ENCODE data around the gene MYH7B.

Gene MYH7B

GRCh38 chr20:34997774-34998173 lies 42.1 kb downstream of the MYH7B start:
- no peak for TF ChIP-seq CTCF (IDR thresholded peaks at IDR 0.05; ENCODE audit: insufficient read depth, low read length, missing control alignments)
- DNase-seq (ENCODE audit: low read depth, low spot score), result no peak
- ChIA-PET CTCF (interaction anchor here (1.1 to 10.4 kb wide), 4 partner anchors 9 to 124 kb away, joined by 3 to 111 read pairs (median 9); partner anchors contain the start of genes ACSS2 and GGT7), POLR2A (no interaction called here)
- H3K4me3 ChIP-seq (ENCODE audit: low read depth, low read length), result no peak overlapping the region

- no peak for TF ChIP-seq CTCF (IDR thresholded peaks at IDR 0.05; ENCODE audit: insufficient read depth, low read length, missing control alignments)
- ChIA-PET CTCF (interaction anchor here (1.1 to 10.4 kb wide), 3 partner anchors 9 to 125 kb away, joined by 3 to 111 read pairs (median 15); partner anchors contain the start of genes ACSS2 and GGT7), POLR2A (interaction anchor here (0.5 kb wide), 1 partner anchor 169 kb away, joined by 4 read pairs; no protein-coding TSS in a partner anchor)
- DNase-seq (ENCODE audit: low read depth, low spot score), result no peak
- no peak overlapping the region for H3K4me3 ChIP-seq (ENCODE audit: low read depth, low read length)
These were observed 42.8 kb downstream of the MYH7B start for GRCh38 chr20:34998331-34998950.

GRCh38 chr20:34999021-34999451 lies 43.4 kb downstream of the MYH7B start:
- ChIA-PET CTCF (interaction anchor here (3.4 to 10.4 kb wide), 2 partner anchors 10 to 126 kb away, joined by 15 to 111 read pairs; partner anchors contain the start of genes ACSS2 and GGT7), POLR2A (interaction anchor here (0.5 kb wide), 1 partner anchor 170 kb away, joined by 4 read pairs; no protein-coding TSS in a partner anchor)
- TF ChIP-seq CTCF (IDR thresholded peaks at IDR 0.05; ENCODE audit: insufficient read depth, low read length, missing control alignments), result no peak
- no peak for DNase-seq (ENCODE audit: low read depth, low spot score)
- no peak overlapping the region for H3K4me3 ChIP-seq (ENCODE audit: low read depth, low read length)

- TF ChIP-seq CTCF (IDR thresholded peaks at IDR 0.05; ENCODE audit: insufficient read depth, low read length, missing control alignments), result no peak
- H3K4me3 ChIP-seq (ENCODE audit: low read depth, low read length), result no peak overlapping the region
- ChIA-PET CTCF (interaction anchor here (3.4 to 10.4 kb wide), 2 partner anchors 10 to 126 kb away, joined by 15 to 111 read pairs; partner anchors contain the start of genes ACSS2 and GGT7), POLR2A (interaction anchor here (1.0 kb wide), 1 partner anchor 9 kb away, joined by 3 read pairs; no protein-coding TSS in a partner anchor)
- DNase-seq (ENCODE audit: low read depth, low spot score), result no peak
These were observed 44.1 kb downstream of the MYH7B start for GRCh38 chr20:34999782-35000181.

- TF ChIP-seq CTCF (IDR thresholded peaks at IDR 0.05; ENCODE audit: insufficient read depth, low read length, missing control alignments), result no peak
- DNase-seq (ENCODE audit: low read depth, low spot score), result no peak
- no peak overlapping the region for H3K4me3 ChIP-seq (ENCODE audit: low read depth, low read length)
- CTCF ChIA-PET, result interaction anchor here (0.9 to 10.4 kb wide), 2 partner anchors 96 to 127 kb away, joined by 3 to 111 read pairs; partner anchors contain the start of genes ACSS2 and GGT7
- POLR2A ChIA-PET, result interaction anchor here (1.0 kb wide), 1 partner anchor 9 kb away, joined by 3 read pairs; no protein-coding TSS in a partner anchor
These were observed 44.7 kb downstream of the MYH7B start for GRCh38 chr20:35000311-35000921.

All from AG04449 (cell line).